ENCODE data around the gene FOXN3.

DNA sequence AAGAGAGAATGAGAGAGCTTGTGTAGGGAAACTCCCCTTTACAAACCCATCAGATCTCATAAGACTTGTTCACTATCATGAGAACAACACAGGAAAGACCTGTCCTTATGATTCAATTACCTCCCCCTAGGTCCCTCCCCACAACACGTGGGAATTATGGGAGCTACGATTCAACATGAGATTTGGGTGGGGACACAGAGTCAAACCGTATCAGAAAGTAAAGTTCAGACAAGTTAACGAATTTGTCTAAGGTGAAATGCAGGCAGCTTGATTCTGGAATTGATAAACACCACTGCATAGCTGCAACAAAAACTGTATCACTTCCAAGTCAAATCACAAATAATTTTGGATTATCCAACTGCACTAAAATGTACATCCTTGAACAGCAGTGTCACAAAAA is 47.4 kb downstream of the FOXN3 start:
- TF ChIP-seq, protein P1, sequence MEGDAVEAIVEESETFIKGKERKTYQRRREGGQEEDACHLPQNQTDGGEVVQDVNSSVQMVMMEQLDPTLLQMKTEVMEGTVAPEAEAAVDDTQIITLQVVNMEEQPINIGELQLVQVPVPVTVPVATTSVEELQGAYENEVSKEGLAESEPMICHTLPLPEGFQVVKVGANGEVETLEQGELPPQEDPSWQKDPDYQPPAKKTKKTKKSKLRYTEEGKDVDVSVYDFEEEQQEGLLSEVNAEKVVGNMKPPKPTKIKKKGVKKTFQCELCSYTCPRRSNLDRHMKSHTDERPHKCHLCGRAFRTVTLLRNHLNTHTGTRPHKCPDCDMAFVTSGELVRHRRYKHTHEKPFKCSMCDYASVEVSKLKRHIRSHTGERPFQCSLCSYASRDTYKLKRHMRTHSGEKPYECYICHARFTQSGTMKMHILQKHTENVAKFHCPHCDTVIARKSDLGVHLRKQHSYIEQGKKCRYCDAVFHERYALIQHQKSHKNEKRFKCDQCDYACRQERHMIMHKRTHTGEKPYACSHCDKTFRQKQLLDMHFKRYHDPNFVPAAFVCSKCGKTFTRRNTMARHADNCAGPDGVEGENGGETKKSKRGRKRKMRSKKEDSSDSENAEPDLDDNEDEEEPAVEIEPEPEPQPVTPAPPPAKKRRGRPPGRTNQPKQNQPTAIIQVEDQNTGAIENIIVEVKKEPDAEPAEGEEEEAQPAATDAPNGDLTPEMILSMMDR (IDR thresholded peaks at IDR 0.05), result no peak
- TF ChIP-seq ZFX (IDR thresholded peaks at IDR 0.05; ENCODE audit: borderline replicate concordance), result no peak

Data from 22Rv1 (cell line).